ENCODE data around the gene ALKBH1. TPM values are rescaled to one million over a fixed set of nuclear protein-coding genes. Genes with fewer than 3 reads are reported as not detected.
A peak's percentile ranks its signal among the peaks of the same experiment; 100 is the strongest.
"Not testable (repeated sequence)": the region's sequence is repeated elsewhere in the genome, so short reads cannot be mapped to it uniquely, and the experiment has no call there.

Gene ALKBH1
- 1 to 10 TPM; 3.2 to 5.8 TPM for polyA plus RNA-seq

GRCh38 chr14:77707724-77708408, at the start of gene ALKBH1, which contains the start of gene SLIRP:
Gene ALKBH1, minus strand, starts transcription at chr14:77708023. Its CDS starts 19 bp downstream, at chr14:77708004.
Gene SLIRP, plus strand, starts transcription at chr14:77708103. Its CDS starts 9 bp downstream, at chr14:77708112.
- Histone ChIP-seq H3K4me3 (ENCODE audit: low read depth in 1 of 2, low read length in 2 of 2) (peak within 1 kb of the TSS; percentile 93 to 98), H3K36me3 (ENCODE audit: control insufficient read depth in 2 of 2, insufficient read depth in 2 of 2, low read length in 1 of 2) (peaks cover 0 to 9% of the 10 kb centered on the region in 2 donors), H3K27me3 (ENCODE audit: control insufficient read depth in 1 of 2, insufficient read depth in 2 of 2, low read length in 2 of 2) (no peaks in the 10 kb centered on the region), H3K27ac (ENCODE audit: low read depth in 2 of 2, low read length in 1 of 2) (peak within 1 kb of the TSS; percentile 40 to 75), H3K4me1 (ENCODE audit: control insufficient read depth in 2 of 2, insufficient read depth in 2 of 2, low read length in 1 of 2) (no peaks in the 10 kb centered on the region), H3K9me3 (ENCODE audit: control insufficient read depth in 2 of 2, insufficient read depth in 1 of 2, low read depth in 1 of 2, low read length in 1 of 2) (no peaks in the 10 kb centered on the region)
- 0% methylated on average over 49 of the region's 49 CpGs for WGBS, 2 donors

- Histone ChIP-seq H3K9me3 (ENCODE audit: control insufficient read depth in 2 of 2, insufficient read depth in 1 of 2, low read depth in 1 of 2, low read length in 1 of 2) (no peaks in the 10 kb centered on the region), H3K36me3 (ENCODE audit: control insufficient read depth in 2 of 2, insufficient read depth in 2 of 2, low read length in 1 of 2) (peaks cover 2 to 6% of the 10 kb centered on the region in 2 donors), H3K4me1 (ENCODE audit: control insufficient read depth in 2 of 2, insufficient read depth in 2 of 2, low read length in 1 of 2) (no peaks in the 10 kb centered on the region), H3K4me3 (ENCODE audit: low read depth in 1 of 2, low read length in 2 of 2) (no peak overlapping the region), H3K27me3 (ENCODE audit: control insufficient read depth in 1 of 2, insufficient read depth in 2 of 2, low read length in 2 of 2) (no peaks in the 10 kb centered on the region), H3K27ac (ENCODE audit: low read depth in 2 of 2, low read length in 1 of 2) (no peak overlapping the region)
- WGBS, 2 donors: 54 to 60% methylated on average over 3 of the region's 3 CpGs
These were observed 45.1 kb upstream of the ALKBH1 start for GRCh38 chr14:77752799-77753516.

GRCh38 chr14:77752266-77752665, 44.4 kb upstream of the ALKBH1 start:
- Histone ChIP-seq H3K4me1 (ENCODE audit: control insufficient read depth in 2 of 2, insufficient read depth in 2 of 2, low read length in 1 of 2) (no peaks in the 10 kb centered on the region), H3K27me3 (ENCODE audit: control insufficient read depth in 1 of 2, insufficient read depth in 2 of 2, low read length in 2 of 2) (no peaks in the 10 kb centered on the region), H3K27ac (ENCODE audit: low read depth in 2 of 2, low read length in 1 of 2) (no peak overlapping the region), H3K4me3 (ENCODE audit: low read depth in 1 of 2, low read length in 2 of 2) (no peak overlapping the region), H3K9me3 (ENCODE audit: control insufficient read depth in 2 of 2, insufficient read depth in 1 of 2, low read depth in 1 of 2, low read length in 1 of 2) (no peaks in the 10 kb centered on the region), H3K36me3 (ENCODE audit: control insufficient read depth in 2 of 2, insufficient read depth in 2 of 2, low read length in 1 of 2) (peaks cover 2 to 6% of the 10 kb centered on the region in 2 donors)
- 91 to 94% methylated on average over 2 of the region's 2 CpGs for WGBS, 2 donors

- H3K4me1 ChIP-seq (ENCODE audit: control insufficient read depth in 2 of 2, insufficient read depth in 2 of 2, low read length in 1 of 2); H3K27me3 ChIP-seq (ENCODE audit: control insufficient read depth in 1 of 2, insufficient read depth in 2 of 2, low read length in 2 of 2); H3K36me3 ChIP-seq (ENCODE audit: control insufficient read depth in 2 of 2, insufficient read depth in 2 of 2, low read length in 1 of 2); H3K9me3 ChIP-seq (ENCODE audit: control insufficient read depth in 2 of 2, insufficient read depth in 1 of 2, low read depth in 1 of 2, low read length in 1 of 2); H3K4me3 ChIP-seq (ENCODE audit: low read depth in 1 of 2, low read length in 2 of 2); H3K27ac ChIP-seq (ENCODE audit: low read depth in 2 of 2, low read length in 1 of 2): not testable (repeated sequence)
- 92% methylated on average over 26 to 33 of the region's 33 CpGs for WGBS, 2 donors
These were observed 39.6 kb upstream of the ALKBH1 start for GRCh38 chr14:77747425-77747824.

GRCh38 chr14:77746064-77746702, 38.4 kb upstream of the ALKBH1 start:
- Histone ChIP-seq H3K4me1 (ENCODE audit: control insufficient read depth in 2 of 2, insufficient read depth in 2 of 2, low read length in 1 of 2) (no peaks in the 10 kb centered on the region), H3K9me3 (ENCODE audit: control insufficient read depth in 2 of 2, insufficient read depth in 1 of 2, low read depth in 1 of 2, low read length in 1 of 2) (no peaks in the 10 kb centered on the region), H3K36me3 (ENCODE audit: control insufficient read depth in 2 of 2, insufficient read depth in 2 of 2, low read length in 1 of 2) (peaks cover 2 to 4% of the 10 kb centered on the region in 2 donors), H3K4me3 (ENCODE audit: low read depth in 1 of 2, low read length in 2 of 2) (no peak overlapping the region), H3K27ac (ENCODE audit: low read depth in 2 of 2, low read length in 1 of 2) (no peak overlapping the region), H3K27me3 (ENCODE audit: control insufficient read depth in 1 of 2, insufficient read depth in 2 of 2, low read length in 2 of 2) (no peaks in the 10 kb centered on the region)
- WGBS, 2 donors: 54 to 55% methylated on average over 4 of the region's 4 CpGs

- Histone ChIP-seq H3K9me3 (ENCODE audit: control insufficient read depth in 2 of 2, insufficient read depth in 1 of 2, low read depth in 1 of 2, low read length in 1 of 2) (no peaks in the 10 kb centered on the region), H3K36me3 (ENCODE audit: control insufficient read depth in 2 of 2, insufficient read depth in 2 of 2, low read length in 1 of 2) (peaks cover 0 to 5% of the 10 kb centered on the region in 2 donors), H3K27me3 (ENCODE audit: control insufficient read depth in 1 of 2, insufficient read depth in 2 of 2, low read length in 2 of 2) (no peaks in the 10 kb centered on the region), H3K27ac (ENCODE audit: low read depth in 2 of 2, low read length in 1 of 2) (no peak overlapping the region), H3K4me3 (ENCODE audit: low read depth in 1 of 2, low read length in 2 of 2) (no peak overlapping the region), H3K4me1 (ENCODE audit: control insufficient read depth in 2 of 2, insufficient read depth in 2 of 2, low read length in 1 of 2) (no peaks in the 10 kb centered on the region)
- WGBS, 2 donors: 82% methylated on average over 2 of the region's 2 CpGs
These were observed 33.6 kb upstream of the ALKBH1 start for GRCh38 chr14:77741438-77741837.

GRCh38 chr14:77738559-77739250, 30.9 kb upstream of the ALKBH1 start:
- Histone ChIP-seq H3K36me3 (ENCODE audit: control insufficient read depth in 2 of 2, insufficient read depth in 2 of 2, low read length in 1 of 2) (peaks cover 3 to 4% of the 10 kb centered on the region in 2 donors), H3K4me3 (ENCODE audit: low read depth in 1 of 2, low read length in 2 of 2) (no peak overlapping the region), H3K27ac (ENCODE audit: low read depth in 2 of 2, low read length in 1 of 2) (no peak overlapping the region), H3K9me3 (ENCODE audit: control insufficient read depth in 2 of 2, insufficient read depth in 1 of 2, low read depth in 1 of 2, low read length in 1 of 2) (no peaks in the 10 kb centered on the region), H3K4me1 (ENCODE audit: control insufficient read depth in 2 of 2, insufficient read depth in 2 of 2, low read length in 1 of 2) (no peaks in the 10 kb centered on the region), H3K27me3 (ENCODE audit: control insufficient read depth in 1 of 2, insufficient read depth in 2 of 2, low read length in 2 of 2) (no peaks in the 10 kb centered on the region)
- WGBS, 2 donors: 51 to 56% methylated on average over 7 of the region's 7 CpGs

GRCh38 chr14:77730976-77731497, 23.2 kb upstream of the ALKBH1 start:
- WGBS, 2 donors: 67 to 77% methylated on average over 3 of the region's 3 CpGs
- Histone ChIP-seq H3K36me3 (ENCODE audit: control insufficient read depth in 2 of 2, insufficient read depth in 2 of 2, low read length in 1 of 2) (peaks cover 2 to 17% of the 10 kb centered on the region in 2 donors), H3K27ac (ENCODE audit: low read depth in 2 of 2, low read length in 1 of 2) (no peak overlapping the region), H3K9me3 (ENCODE audit: control insufficient read depth in 2 of 2, insufficient read depth in 1 of 2, low read depth in 1 of 2, low read length in 1 of 2) (no peaks in the 10 kb centered on the region), H3K4me3 (ENCODE audit: low read depth in 1 of 2, low read length in 2 of 2) (no peak overlapping the region), H3K27me3 (ENCODE audit: control insufficient read depth in 1 of 2, insufficient read depth in 2 of 2, low read length in 2 of 2) (no peaks in the 10 kb centered on the region), H3K4me1 (ENCODE audit: control insufficient read depth in 2 of 2, insufficient read depth in 2 of 2, low read length in 1 of 2) (no peaks in the 10 kb centered on the region)

- H3K9me3 ChIP-seq (ENCODE audit: control insufficient read depth in 2 of 2, insufficient read depth in 1 of 2, low read depth in 1 of 2, low read length in 1 of 2): no peaks in the 10 kb centered on the region
- peaks cover 3 to 18% of the 10 kb centered on the region in 2 donors for H3K36me3 ChIP-seq (ENCODE audit: control insufficient read depth in 2 of 2, insufficient read depth in 2 of 2, low read length in 1 of 2)
- no peak overlapping the region for H3K4me3 ChIP-seq (ENCODE audit: low read depth in 1 of 2, low read length in 2 of 2)
- H3K4me1 ChIP-seq (ENCODE audit: control insufficient read depth in 2 of 2, insufficient read depth in 2 of 2, low read length in 1 of 2): no peaks in the 10 kb centered on the region
- no peaks in the 10 kb centered on the region for H3K27me3 ChIP-seq (ENCODE audit: control insufficient read depth in 1 of 2, insufficient read depth in 2 of 2, low read length in 2 of 2)
- WGBS, 2 donors: 96 to 97% methylated on average over 3 of the region's 3 CpGs
- H3K27ac ChIP-seq (ENCODE audit: low read depth in 2 of 2, low read length in 1 of 2): no peak overlapping the region
These were observed 14.5 kb upstream of the ALKBH1 start for GRCh38 chr14:77722301-77722700.

Data from esophagus (tissue), 2 donors.